ENCODE results near the gene COPG1. TPM values are rescaled to one million over a fixed set of nuclear protein-coding genes. Genes with fewer than 3 reads are reported as not detected.
"Not testable (repeated sequence)": the region's sequence is repeated elsewhere in the genome, so short reads cannot be mapped to it uniquely, and the experiment has no call there.

Gene COPG1
- total RNA-seq, 1 donor from 2014 or later = 267 TPM

GRCh38 chr3:129263161-129263910 lies 13.9 kb downstream of the COPG1 start:
- Histone ChIP-seq H3K4me1 (ENCODE audit: insufficient read depth, low read length) (peaks cover 7% of the 10 kb centered on the region), H4K20me1 (ENCODE audit: insufficient read depth, low read length) (peaks cover 81% of the 10 kb centered on the region), H3K9me3 (ENCODE audit: insufficient read depth, low read depth, low read length) (no peaks in the 10 kb centered on the region), H2AFZ (ENCODE audit: low read depth, low read length) (no peak overlapping the region), H3K4me3 (ENCODE audit: insufficient read depth, low read depth, low read length) (no peak overlapping the region), H3K27me3 (ENCODE audit: insufficient read depth, low read length) (no peaks in the 10 kb centered on the region), H3K4me2 (ENCODE audit: low read length) (no peak overlapping the region), H3K9ac (ENCODE audit: low read length) (no peak overlapping the region), H3K79me2 (ENCODE audit: insufficient read depth, low read length) (peaks cover 54% of the 10 kb centered on the region), H3K36me3 (ENCODE audit: insufficient read depth, low read length) (peaks cover 81% of the 10 kb centered on the region), H3K27ac (ENCODE audit: low read depth, low read length) (no peak overlapping the region)
- H3K27me3 Mint-ChIP-seq (ENCODE audit: low read depth, unreplicated experiment) = no peaks in the 10 kb centered on the region
- TF ChIP-seq CTCF (IDR thresholded peaks at IDR 0.05; ENCODE audit: insufficient read depth, low read depth, low read length) (no peak), EZH2 (IDR thresholded peaks at IDR 0.05; ENCODE audit: insufficient read depth, low read length) (no peak)
- H3K36me3 Mint-ChIP-seq (ENCODE audit: low read depth, unreplicated experiment) = peaks cover 40% of the 10 kb centered on the region
- H3K4me1 Mint-ChIP-seq (ENCODE audit: low read depth, unreplicated experiment) = peaks cover 5% of the 10 kb centered on the region
- H3K4me3 Mint-ChIP-seq (ENCODE audit: unreplicated experiment) = no peak overlapping the region
- H3K9me3 Mint-ChIP-seq (ENCODE audit: unreplicated experiment) = no peaks in the 10 kb centered on the region
- FAIRE-seq (no peak), DNase-seq (ENCODE audit: low read depth) (no peak)
- no peak overlapping the region for H3K27ac Mint-ChIP-seq (ENCODE audit: unreplicated experiment)

GRCh38 chr3:129264994-129265393 lies 15.6 kb downstream of the COPG1 start:
- Mint-ChIP-seq H3K4me1 (ENCODE audit: low read depth, unreplicated experiment) (peaks cover 12% of the 10 kb centered on the region), H3K36me3 (ENCODE audit: low read depth, unreplicated experiment) (peaks cover 44% of the 10 kb centered on the region)
- not testable (repeated sequence) for FAIRE-seq; H3K27me3 ChIP-seq (ENCODE audit: insufficient read depth, low read length); H3K4me1 ChIP-seq (ENCODE audit: insufficient read depth, low read length); H3K9me3 Mint-ChIP-seq (ENCODE audit: unreplicated experiment); H3K9ac ChIP-seq (ENCODE audit: low read length); H3K27ac Mint-ChIP-seq (ENCODE audit: unreplicated experiment); H3K4me3 ChIP-seq (ENCODE audit: insufficient read depth, low read depth, low read length); DNase-seq (ENCODE audit: low read depth); H3K4me3 Mint-ChIP-seq (ENCODE audit: unreplicated experiment); H3K9me3 ChIP-seq (ENCODE audit: insufficient read depth, low read depth, low read length); H2AFZ ChIP-seq (ENCODE audit: low read depth, low read length); H3K27me3 Mint-ChIP-seq (ENCODE audit: low read depth, unreplicated experiment); H3K27ac ChIP-seq (ENCODE audit: low read depth, low read length); H3K4me2 ChIP-seq (ENCODE audit: low read length)
- Histone ChIP-seq H3K79me2 (ENCODE audit: insufficient read depth, low read length) (peaks cover 47% of the 10 kb centered on the region), H3K36me3 (ENCODE audit: insufficient read depth, low read length) (peaks cover 83% of the 10 kb centered on the region), H4K20me1 (ENCODE audit: insufficient read depth, low read length) (peaks cover 84% of the 10 kb centered on the region)

GRCh38 chr3:129266651-129267050 lies 17.2 kb downstream of the COPG1 start:
- H3K9me3 Mint-ChIP-seq (ENCODE audit: unreplicated experiment) = no peaks in the 10 kb centered on the region
- H3K27ac ChIP-seq (ENCODE audit: low read depth, low read length) = no peak overlapping the region
- H3K27me3 ChIP-seq (ENCODE audit: insufficient read depth, low read length) = no peaks in the 10 kb centered on the region
- no peak overlapping the region for H3K4me3 Mint-ChIP-seq (ENCODE audit: unreplicated experiment)
- H3K4me2 ChIP-seq (ENCODE audit: low read length) = no peak overlapping the region
- no peaks in the 10 kb centered on the region for H3K27me3 Mint-ChIP-seq (ENCODE audit: low read depth, unreplicated experiment)
- H3K79me2 ChIP-seq (ENCODE audit: insufficient read depth, low read length) = peaks cover 30% of the 10 kb centered on the region
- peaks cover 10% of the 10 kb centered on the region for H3K4me1 ChIP-seq (ENCODE audit: insufficient read depth, low read length)
- H3K9ac ChIP-seq (ENCODE audit: low read length) = no peak overlapping the region
- H3K36me3 Mint-ChIP-seq (ENCODE audit: low read depth, unreplicated experiment) = peaks cover 51% of the 10 kb centered on the region
- peaks cover 12% of the 10 kb centered on the region for H3K4me1 Mint-ChIP-seq (ENCODE audit: low read depth, unreplicated experiment)
- no peak overlapping the region for H3K27ac Mint-ChIP-seq (ENCODE audit: unreplicated experiment)
- no peak for TF ChIP-seq CTCF (IDR thresholded peaks at IDR 0.05; ENCODE audit: insufficient read depth, low read depth, low read length)
- TF ChIP-seq EZH2 (IDR thresholded peaks at IDR 0.05; ENCODE audit: insufficient read depth, low read length) = no peak
- FAIRE-seq (no peak), DNase-seq (ENCODE audit: low read depth) (no peak)
- peaks cover 83% of the 10 kb centered on the region for H4K20me1 ChIP-seq (ENCODE audit: insufficient read depth, low read length)
- H3K4me3 ChIP-seq (ENCODE audit: insufficient read depth, low read depth, low read length) = no peak overlapping the region
- H3K36me3 ChIP-seq (ENCODE audit: insufficient read depth, low read length) = peaks cover 83% of the 10 kb centered on the region
- H3K9me3 ChIP-seq (ENCODE audit: insufficient read depth, low read depth, low read length) = no peaks in the 10 kb centered on the region
- H2AFZ ChIP-seq (ENCODE audit: low read depth, low read length) = no peak overlapping the region

All from astrocyte (in vitro differentiated cells and primary cell).